Spinal cord (tissue), 10 donors: ENCODE measurements around the gene HRH4. TPM values are rescaled to one million over a fixed set of nuclear protein-coding genes. Genes with fewer than 3 reads are reported as not detected.

Source experiments
- DNase-seq, 6 donors: peaks; one replicate each; pipeline versions ENCODE4 v3.0.0 to v3.0.0-alpha.2; 2013 to 2015; ENCODE audit warnings: low spot score in 6 of 6, low read depth in 4 of 6
- H3K27ac ChIP-seq: one replicate; pipeline ENCODE4 v1.5.1; 2013; ENCODE audit warnings: low read depth, low read length, control low read depth
- H3K27me3 ChIP-seq: one replicate; pipeline ENCODE4 v1.6.1; 2013; ENCODE audit warnings: low read length; ENCODE audit not compliant: control insufficient read depth, insufficient read depth
- H3K36me3 ChIP-seq: one replicate; pipeline ENCODE4 v1.6.1; 2013; ENCODE audit warnings: low read length; ENCODE audit not compliant: control insufficient read depth, insufficient read depth
- H3K4me1 ChIP-seq: one replicate; pipeline ENCODE4 v1.6.1; 2013; ENCODE audit warnings: low read length; ENCODE audit not compliant: control insufficient read depth, insufficient read depth
- H3K4me3 ChIP-seq: one replicate; pipeline ENCODE4 v1.5.1; 2013; ENCODE audit warnings: low read depth, low read length, control low read depth
- H3K9me3 ChIP-seq: one replicate; pipeline ENCODE4 v1.6.1; 2013; ENCODE audit warnings: low read length; ENCODE audit not compliant: control insufficient read depth, insufficient read depth
- WGBS: methylation state at CpG from one replicate; pipeline ENCODE4 v1.1.5; 2013; ENCODE audit warnings: missing lambda C conversion rate; ENCODE audit not compliant: insufficient coverage; 5-methylcytosine and 5-hydroxymethylcytosine counted together
- polyA plus RNA-seq, 2 donors: library from polyadenylated mRNA; unstranded; fragments of 120-200 nt; gene quantifications; one replicate each; pipeline ENCODE4 v1.2.1, GENCODE V29; 2013; ENCODE audit not compliant: insufficient read length in 2 of 2
- total RNA-seq, 2 donors: library from RNA; depleted of rRNA in 1 of 2; stranded (reverse); fragments of 120-200 nt in 1 of 2; fragments of >200 nt in 1 of 2; gene quantifications; one replicate each; pipeline versions ENCODE4 v1.2.3 to v1.2.4, GENCODE V29; 2013 to 2014
- donor health status: healthy.

Gene HRH4
- total and polyA plus RNA-seq, 4 donors = 0.06 to 0.29 (median 0.19) TPM

DNA sequence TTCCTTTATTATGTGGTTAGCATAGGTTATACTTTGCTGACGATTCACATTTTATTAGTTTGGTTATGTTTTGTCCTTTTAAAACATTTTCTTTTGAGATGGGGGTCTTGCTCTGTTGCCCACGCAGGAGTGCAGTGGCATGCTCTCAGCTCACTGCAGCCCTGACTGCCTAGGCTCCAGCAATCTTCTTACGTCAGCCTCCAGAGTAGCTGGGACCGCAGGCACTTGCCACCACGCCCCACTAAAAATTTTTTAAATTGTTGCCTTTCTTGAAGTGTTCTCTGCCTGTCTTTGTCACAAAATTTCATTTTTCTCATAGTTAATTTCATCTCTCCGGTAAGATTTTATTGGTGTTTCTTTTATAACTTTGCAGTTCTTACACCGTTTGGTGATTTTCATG lies 18.9 kb downstream of the HRH4 start:
- no peaks in the 10 kb centered on the region for H3K4me1 ChIP-seq
- H3K9me3 ChIP-seq = no peaks in the 10 kb centered on the region
- H3K4me3 ChIP-seq = no peak overlapping the region
- H3K27me3 ChIP-seq = no peaks in the 10 kb centered on the region
- H3K36me3 ChIP-seq = no peaks in the 10 kb centered on the region
- no peak for DNase-seq
- WGBS = 88% methylated on average over 4 of the region's 7 CpGs
- H3K27ac ChIP-seq = no peak overlapping the region

DNA sequence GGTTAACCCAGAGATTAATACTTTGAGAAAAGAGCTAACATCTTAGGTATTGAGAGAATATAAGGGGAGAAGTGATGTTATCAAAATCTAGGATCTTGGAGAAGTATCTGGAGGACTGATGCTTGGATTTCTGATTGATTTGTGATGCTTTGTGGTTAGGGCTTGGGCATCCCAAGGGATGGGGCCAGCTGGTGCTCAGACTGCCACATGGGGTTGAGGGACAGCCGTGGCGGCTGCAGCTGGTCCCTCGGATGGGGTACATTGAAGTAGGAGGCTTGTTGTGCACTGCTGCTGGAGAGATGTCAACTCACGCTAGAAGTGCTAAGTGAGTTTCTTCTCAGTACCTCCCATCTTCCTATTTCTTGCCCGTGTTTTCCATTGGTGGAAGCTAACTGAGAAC lies 22.4 kb downstream of the HRH4 start:
- WGBS = no CpG with 5 or more reads among the region's 5 CpGs
- Histone ChIP-seq H3K27ac (no peak overlapping the region), H3K4me1 (no peaks in the 10 kb centered on the region), H3K4me3 (no peak overlapping the region), H3K27me3 (no peaks in the 10 kb centered on the region), H3K9me3 (no peaks in the 10 kb centered on the region), H3K36me3 (no peaks in the 10 kb centered on the region)
- no peak for DNase-seq

DNA sequence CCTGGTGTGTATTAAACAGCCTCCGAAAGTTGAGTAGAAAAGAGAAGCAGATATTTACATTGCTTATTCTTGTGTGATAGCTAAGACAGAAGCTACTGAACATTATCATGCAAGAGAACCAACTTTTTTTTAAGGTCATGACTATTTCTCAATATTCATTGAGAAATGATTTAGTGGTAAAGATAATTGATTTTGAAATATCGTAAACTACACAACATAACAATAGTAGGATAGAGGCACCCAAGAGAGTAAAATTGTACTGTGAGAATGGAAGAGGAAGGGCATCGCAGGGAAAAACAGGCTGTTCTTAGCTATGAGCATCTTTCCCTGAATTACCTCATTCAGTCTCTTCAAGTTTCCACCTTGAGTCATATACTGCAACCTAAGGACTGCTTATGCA lies 25.2 kb downstream of the HRH4 start:
- no CpG with 5 or more reads among the region's 3 CpGs for WGBS
- no peak for DNase-seq
- H3K27ac ChIP-seq = no peak overlapping the region
- no peak overlapping the region for H3K4me3 ChIP-seq
- no peaks in the 10 kb centered on the region for H3K9me3 ChIP-seq
- no peaks in the 10 kb centered on the region for H3K36me3 ChIP-seq
- peaks cover 2% of the 10 kb centered on the region for H3K4me1 ChIP-seq
- no peaks in the 10 kb centered on the region for H3K27me3 ChIP-seq

DNA sequence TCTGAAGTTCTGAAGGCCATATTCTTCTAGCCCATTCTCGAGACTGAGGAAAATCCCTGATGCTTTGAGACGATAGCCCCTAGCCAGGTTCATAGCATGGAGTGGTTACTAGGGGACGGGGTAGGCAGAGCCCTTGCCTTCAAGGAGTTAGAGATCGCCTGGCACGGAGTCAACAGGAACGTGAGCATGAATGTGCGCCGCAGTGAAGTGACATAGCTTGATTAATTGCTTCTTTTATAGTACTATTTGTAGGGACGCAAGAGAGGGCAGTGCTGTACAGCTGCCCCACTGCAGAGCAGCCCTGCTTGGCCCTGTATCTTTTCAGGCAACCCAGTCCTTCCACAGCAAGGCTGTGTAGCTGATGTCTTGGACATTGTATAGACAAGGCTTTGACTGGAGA lies 26.2 kb downstream of the HRH4 start:
- Histone ChIP-seq H3K27ac (no peak overlapping the region), H3K4me3 (no peak overlapping the region), H3K36me3 (no peaks in the 10 kb centered on the region), H3K27me3 (no peaks in the 10 kb centered on the region), H3K9me3 (no peaks in the 10 kb centered on the region), H3K4me1 (peaks cover 2% of the 10 kb centered on the region)
- no peak for DNase-seq
- WGBS = 48% methylated on average over 9 of the region's 9 CpGs

DNA sequence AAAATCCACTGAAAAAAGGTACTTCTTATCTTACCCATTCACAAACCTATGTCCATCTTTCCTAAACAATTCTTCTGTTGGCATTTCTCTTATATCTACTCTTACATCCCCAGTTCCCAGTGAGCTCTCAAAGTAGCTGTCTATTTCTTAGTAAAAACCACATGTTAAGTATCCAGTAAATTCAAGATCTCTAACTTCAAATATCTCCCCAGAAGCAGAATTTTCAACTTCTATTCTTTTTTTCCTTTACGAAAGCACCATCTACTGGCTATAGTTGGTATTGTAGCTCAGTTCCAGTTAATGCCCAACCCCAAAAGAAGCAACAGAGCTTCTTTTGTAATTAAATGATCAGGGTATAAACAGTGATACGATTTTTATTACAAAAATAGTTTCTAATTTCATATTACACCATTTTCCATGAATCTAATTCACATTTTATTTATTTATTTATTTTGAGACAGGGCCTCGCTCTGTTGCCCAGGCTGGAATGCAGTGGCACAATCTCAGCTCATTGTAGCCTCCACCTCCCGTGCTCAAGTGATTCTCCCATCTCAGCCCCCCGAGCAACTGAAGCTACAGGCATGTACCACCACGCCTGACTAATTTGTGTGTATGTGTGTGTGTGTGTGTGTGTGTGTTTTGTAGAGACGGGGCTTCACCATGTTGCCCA lies 28.5 kb downstream of the HRH4 start:
- Histone ChIP-seq H3K9me3 (no peaks in the 10 kb centered on the region), H3K27ac (no peak overlapping the region), H3K4me1 (peaks cover 10% of the 10 kb centered on the region), H3K4me3 (no peak overlapping the region), H3K27me3 (no peaks in the 10 kb centered on the region), H3K36me3 (no peaks in the 10 kb centered on the region)
- no CpG with 5 or more reads among the region's 7 CpGs for WGBS
- DNase-seq = peak; percentile 36 to 87 (median 54)

DNA sequence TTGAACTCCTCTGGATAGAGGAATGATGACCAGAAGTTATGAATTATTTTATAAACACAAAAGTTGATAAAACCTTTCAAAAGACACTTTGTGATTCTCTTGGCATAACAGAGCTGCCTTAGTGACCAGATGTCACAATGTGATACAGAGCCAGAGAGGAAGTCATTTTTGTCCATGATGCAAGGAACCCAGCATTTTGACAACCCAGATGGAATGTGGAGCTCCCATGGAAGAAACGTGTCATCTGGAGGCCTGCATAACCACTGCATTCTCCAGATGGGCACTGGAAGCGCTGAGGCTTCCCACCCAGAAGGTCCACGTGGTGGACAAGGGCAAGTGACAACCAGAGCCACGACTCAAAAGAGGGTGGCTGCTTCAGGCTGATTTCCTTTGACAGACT lies 30.1 kb downstream of the HRH4 start:
- H3K4me3 ChIP-seq = no peak overlapping the region
- no peaks in the 10 kb centered on the region for H3K9me3 ChIP-seq
- H3K4me1 ChIP-seq = peaks cover 10% of the 10 kb centered on the region
- no peaks in the 10 kb centered on the region for H3K27me3 ChIP-seq
- H3K27ac ChIP-seq = no peak overlapping the region
- WGBS = 73% methylated on average over 4 of the region's 4 CpGs
- H3K36me3 ChIP-seq = no peaks in the 10 kb centered on the region
- DNase-seq = no peak

DNA sequence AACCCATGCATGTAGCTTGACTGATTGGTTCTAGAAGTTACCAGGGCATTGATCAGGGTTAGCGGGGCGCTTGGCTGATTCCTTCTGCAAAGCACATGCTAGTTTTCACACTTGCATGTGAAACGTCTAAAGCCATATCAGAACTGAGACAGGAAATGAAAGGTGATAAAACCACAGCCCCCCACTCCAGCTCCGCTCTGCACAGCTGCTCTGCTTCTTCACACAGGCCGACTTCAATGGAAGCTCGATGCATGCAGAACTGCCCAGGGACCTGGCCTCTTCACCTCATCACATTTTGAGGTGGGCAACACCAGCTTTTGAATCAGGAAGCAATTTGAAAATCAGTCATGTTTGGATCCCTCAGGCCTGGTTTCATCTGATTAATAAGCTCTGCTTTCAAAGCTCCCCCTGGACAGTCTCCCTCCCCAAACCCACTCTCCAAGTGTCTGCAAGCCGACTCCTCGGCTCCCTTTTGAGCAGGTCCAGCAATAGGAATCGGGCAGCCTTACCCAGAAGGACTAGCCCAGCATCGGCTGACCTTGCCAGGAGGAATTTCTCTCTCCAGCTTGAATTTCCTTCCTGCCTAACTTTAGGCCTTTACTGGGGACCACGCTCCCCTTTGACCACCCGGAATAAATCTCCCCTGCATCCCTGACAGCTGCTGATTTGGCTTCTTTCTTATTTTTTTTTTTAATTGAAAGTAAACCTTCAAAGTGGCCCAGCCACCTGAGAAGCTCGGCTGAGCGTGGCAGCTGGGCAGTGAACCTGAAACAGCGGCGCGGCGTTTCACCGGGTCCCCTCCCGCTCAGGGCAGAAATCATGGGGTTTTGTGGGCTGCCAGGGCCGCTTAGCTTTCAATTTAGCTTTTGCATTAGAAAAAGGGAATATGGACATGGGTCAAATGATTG lies 31.7 kb downstream of the HRH4 start:
- 62% methylated on average over 20 of the region's 21 CpGs for WGBS
- no peaks in the 10 kb centered on the region for H3K27me3 ChIP-seq
- peak in 1 of 6 donors; percentile 41 for DNase-seq
- peaks cover 10% of the 10 kb centered on the region for H3K4me1 ChIP-seq
- no peak overlapping the region for H3K4me3 ChIP-seq
- H3K9me3 ChIP-seq = no peaks in the 10 kb centered on the region
- H3K36me3 ChIP-seq = no peaks in the 10 kb centered on the region
- no peak overlapping the region for H3K27ac ChIP-seq

DNA sequence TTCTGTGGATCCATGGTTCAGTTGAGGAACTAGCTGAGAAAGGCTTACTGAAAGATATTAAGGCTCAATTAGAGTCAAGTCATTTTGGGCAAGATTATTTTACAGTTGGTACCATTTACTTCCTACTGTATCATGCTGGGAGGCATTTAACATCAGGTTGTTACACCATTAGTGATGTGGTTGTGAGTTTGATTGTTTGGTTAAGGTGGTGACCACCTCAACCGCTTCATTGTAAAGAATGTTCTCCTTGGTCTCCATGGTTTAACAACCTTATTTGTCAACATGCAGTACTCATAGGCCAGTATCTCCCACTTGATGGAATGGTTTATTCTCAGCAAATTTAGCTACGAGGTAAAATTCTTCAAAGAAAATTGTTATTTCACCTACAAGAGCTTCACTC lies 34.1 kb downstream of the HRH4 start:
- H3K9me3 ChIP-seq = no peaks in the 10 kb centered on the region
- peaks cover 8% of the 10 kb centered on the region for H3K4me1 ChIP-seq
- H3K27me3 ChIP-seq = no peaks in the 10 kb centered on the region
- H3K36me3 ChIP-seq = no peaks in the 10 kb centered on the region
- WGBS = no CpG with 5 or more reads among the region's 2 CpGs
- H3K27ac ChIP-seq = no peak overlapping the region
- H3K4me3 ChIP-seq = no peak overlapping the region
- no peak for DNase-seq

DNA sequence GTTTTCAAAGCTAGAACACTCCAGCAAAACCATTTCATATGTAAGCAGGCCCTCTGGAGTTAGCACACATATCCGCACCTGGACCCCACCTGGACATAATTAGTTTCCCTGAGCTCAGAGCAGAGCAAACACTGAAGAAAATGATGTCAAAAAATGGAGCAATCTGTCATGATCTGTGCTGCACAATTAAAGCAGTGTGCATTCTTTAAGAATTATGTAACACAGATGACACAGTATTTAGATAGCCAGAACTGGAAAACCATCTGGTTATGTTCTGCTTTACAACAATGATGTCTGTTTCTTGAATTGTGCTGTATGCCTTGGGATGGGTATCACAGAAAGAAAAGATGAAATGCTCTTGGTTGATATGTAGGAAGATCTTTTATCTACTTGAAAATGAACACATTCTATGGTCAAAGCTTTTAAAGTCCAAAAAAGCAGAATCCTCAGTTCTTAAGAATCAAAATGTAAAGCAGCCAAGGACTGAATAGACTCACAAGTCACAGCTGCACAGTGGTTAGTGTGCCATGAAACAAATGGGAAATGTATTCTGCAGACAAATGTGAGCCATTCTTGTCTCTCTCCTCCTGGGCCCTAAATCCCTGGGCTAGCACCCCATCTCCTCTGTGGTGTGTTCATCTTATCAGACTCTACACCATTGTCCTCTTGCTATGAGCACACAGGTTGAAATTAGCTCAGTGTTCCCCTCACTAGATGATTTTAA lies 36.8 kb downstream of the HRH4 start:
- no peaks in the 10 kb centered on the region for H3K27me3 ChIP-seq
- H3K36me3 ChIP-seq = no peaks in the 10 kb centered on the region
- H3K9me3 ChIP-seq = no peaks in the 10 kb centered on the region
- DNase-seq = peak in 2 of 6 donors; percentile 9 to 54
- 80% methylated on average over 1 of the region's 1 CpG for WGBS
- H3K4me3 ChIP-seq = no peak overlapping the region
- H3K4me1 ChIP-seq = peaks cover 5% of the 10 kb centered on the region
- H3K27ac ChIP-seq = no peak overlapping the region
